ENCODE measurements around the gene TSSK2. TPM values are rescaled to one million over a fixed set of nuclear protein-coding genes. Genes with fewer than 3 reads are reported as not detected.
"Not testable (repeated sequence)": the region's sequence is repeated elsewhere in the genome, so short reads cannot be mapped to it uniquely, and the experiment has no call there.

The TSSK2 gene
- polyA plus RNA-seq: not detected
- long read RNA-seq, donor 1, partial matches to known transcripts: 0 of 2 reads
- long read RNA-seq, donor 1, other reads (novel, unspliced or antisense): 0 of 2 reads
- long read RNA-seq, donor 2, transcript TSSK2-201 (1 exons, 1,816 nt): major isoform, 6 of 6 reads
- long read RNA-seq, donor 2, partial matches to known transcripts: 0 of 6 reads
- long read RNA-seq, donor 2, other reads (novel, unspliced or antisense): 0 of 6 reads
- long read RNA-seq, donor 3, partial matches to known transcripts: 0 of 1 reads
- long read RNA-seq, donor 3, other reads (novel, unspliced or antisense): 0 of 1 reads
- long read RNA-seq, donor 4: 0 reads
- long read RNA-seq, donor 5, partial matches to known transcripts: 0 of 1 reads
- long read RNA-seq, donor 5, other reads (novel, unspliced or antisense): 0 of 1 reads
- long read RNA-seq, donor 6, partial matches to known transcripts: 0 of 1 reads
- long read RNA-seq, donor 6, other reads (novel, unspliced or antisense): 0 of 1 reads
- long read RNA-seq, donor 7, partial matches to known transcripts: 0 of 1 reads
- long read RNA-seq, donor 7, other reads (novel, unspliced or antisense): 0 of 1 reads
- long read RNA-seq, donor 8, partial matches to known transcripts: 0 of 1 reads
- long read RNA-seq, donor 8, other reads (novel, unspliced or antisense): 0 of 1 reads
- long read RNA-seq, donor 9, partial matches to known transcripts: 0 of 2 reads
- long read RNA-seq, donor 9, other reads (novel, unspliced or antisense): 0 of 2 reads
- long read RNA-seq, donor 10, partial matches to known transcripts: 0 of 2 reads
- long read RNA-seq, donor 10, other reads (novel, unspliced or antisense): 0 of 2 reads
- long read RNA-seq, donor 11, partial matches to known transcripts: 0 of 3 reads
- long read RNA-seq, donor 11, other reads (novel, unspliced or antisense): 0 of 3 reads

DNA sequence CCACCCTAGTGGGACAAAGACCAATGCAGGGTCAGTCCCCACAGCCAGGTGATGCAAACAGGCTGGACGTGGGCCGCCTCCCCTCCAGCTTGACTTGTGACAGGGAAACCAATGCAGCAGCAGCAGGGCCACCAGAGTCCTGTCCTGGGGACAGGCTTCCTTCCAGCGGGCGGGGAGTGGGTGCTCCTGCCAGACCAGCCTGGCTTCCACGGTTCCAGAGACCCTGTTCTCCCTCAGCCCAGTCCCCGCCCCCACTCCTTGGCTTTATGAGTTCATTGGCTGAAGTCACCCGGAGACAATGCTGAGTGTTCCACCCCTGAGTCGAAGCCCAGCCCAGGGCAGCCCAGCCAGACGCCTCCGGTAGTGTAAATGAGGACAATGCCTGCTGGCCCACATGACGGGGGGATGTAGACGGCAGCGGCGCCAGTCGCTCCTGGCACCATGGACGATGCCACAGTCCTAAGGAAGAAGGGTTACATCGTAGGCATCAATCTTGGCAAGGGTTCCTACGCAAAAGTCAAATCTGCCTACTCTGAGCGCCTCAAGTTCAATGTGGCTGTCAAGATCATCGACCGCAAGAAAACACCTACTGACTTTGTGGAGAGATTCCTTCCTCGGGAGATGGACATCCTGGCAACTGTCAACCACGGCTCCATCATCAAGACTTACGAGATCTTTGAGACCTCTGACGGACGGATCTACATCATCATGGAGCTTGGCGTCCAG, at the start of gene TSSK2:
Gene TSSK2, plus strand, starts transcription at position 350 of the 726 bp plus-strand sequence. Its CDS starts 92 bp downstream, at position 442.
- Histone ChIP-seq H3K27me3 (ENCODE audit: control insufficient read depth, insufficient read depth, low read length) (no peaks in the 10 kb centered on the region), H3K4me1 (ENCODE audit: control insufficient read depth, insufficient read depth, low read length) (peaks cover 3% of the 10 kb centered on the region), H3K4me3 (ENCODE audit: low read length) (no peak within 1 kb of the TSS), H3K9me3 (ENCODE audit: control insufficient read depth, low read depth, low read length) (no peaks in the 10 kb centered on the region), H3K27ac (ENCODE audit: low read length) (no peak within 1 kb of the TSS), H3K36me3 (ENCODE audit: control insufficient read depth, insufficient read depth, low read length) (peaks cover 30% of the 10 kb centered on the region)
- DNase-seq: no peak
- WGBS (ENCODE audit: insufficient coverage, low lambda C conversion rate): 100% methylated on average over 3 of the region's 27 CpGs

DNA sequence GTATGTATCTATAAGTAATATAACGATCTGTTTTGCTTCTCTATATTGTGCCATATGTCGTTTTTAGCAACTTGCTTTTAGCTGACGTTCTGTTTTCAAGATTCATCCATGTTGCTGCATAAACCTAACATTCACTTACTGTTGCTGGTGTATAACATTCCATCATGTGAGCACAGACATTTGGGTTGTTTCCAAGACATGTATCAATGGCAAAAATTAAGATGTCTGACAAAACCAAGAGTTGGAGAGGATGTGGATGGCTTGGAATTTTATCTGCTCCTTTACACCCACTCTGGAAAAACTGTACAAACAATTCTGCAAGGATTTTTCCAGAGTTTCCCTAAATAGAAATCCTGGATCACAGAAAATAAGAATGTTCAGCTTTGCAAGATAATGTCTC, 49.8 kb upstream of the TSSK2 start:
- H3K4me1 ChIP-seq (ENCODE audit: control insufficient read depth, insufficient read depth, low read length): peaks cover 2% of the 10 kb centered on the region
- no peaks in the 10 kb centered on the region for H3K9me3 ChIP-seq (ENCODE audit: control insufficient read depth, low read depth, low read length)
- no peak for DNase-seq
- no peaks in the 10 kb centered on the region for H3K27me3 ChIP-seq (ENCODE audit: control insufficient read depth, insufficient read depth, low read length)
- 90% methylated on average over 2 of the region's 3 CpGs for WGBS (ENCODE audit: insufficient coverage, low lambda C conversion rate)
- H3K36me3 ChIP-seq (ENCODE audit: control insufficient read depth, insufficient read depth, low read length): peaks cover 14% of the 10 kb centered on the region
- no peak overlapping the region for H3K27ac ChIP-seq (ENCODE audit: low read length)
- no peak overlapping the region for H3K4me3 ChIP-seq (ENCODE audit: low read length)

- H3K4me1 ChIP-seq (ENCODE audit: control insufficient read depth, insufficient read depth, low read length): no peaks in the 10 kb centered on the region
- H3K27me3 ChIP-seq (ENCODE audit: control insufficient read depth, insufficient read depth, low read length): no peaks in the 10 kb centered on the region
- peaks cover 21% of the 10 kb centered on the region for H3K36me3 ChIP-seq (ENCODE audit: control insufficient read depth, insufficient read depth, low read length)
- no peak for DNase-seq
- H3K27ac ChIP-seq (ENCODE audit: low read length): no peak overlapping the region
- no peak overlapping the region for H3K4me3 ChIP-seq (ENCODE audit: low read length)
- no CpG with 5 or more reads among the region's 3 CpGs for WGBS (ENCODE audit: insufficient coverage, low lambda C conversion rate)
- H3K9me3 ChIP-seq (ENCODE audit: control insufficient read depth, low read depth, low read length): no peaks in the 10 kb centered on the region
These were observed 49.0 kb upstream of the TSSK2 start for GRCh38 chr22:19082101-19082500.

- Histone ChIP-seq H3K9me3 (ENCODE audit: control insufficient read depth, low read depth, low read length) (no peaks in the 10 kb centered on the region), H3K36me3 (ENCODE audit: control insufficient read depth, insufficient read depth, low read length) (peaks cover 22% of the 10 kb centered on the region), H3K4me3 (ENCODE audit: low read length) (no peak overlapping the region), H3K4me1 (ENCODE audit: control insufficient read depth, insufficient read depth, low read length) (no peaks in the 10 kb centered on the region), H3K27ac (ENCODE audit: low read length) (no peak overlapping the region), H3K27me3 (ENCODE audit: control insufficient read depth, insufficient read depth, low read length) (no peaks in the 10 kb centered on the region)
- 100% methylated on average over 1 of the region's 13 CpGs for WGBS (ENCODE audit: insufficient coverage, low lambda C conversion rate)
- no peak for DNase-seq
These were observed 48.3 kb upstream of the TSSK2 start for GRCh38 chr22:19082793-19083192.

DNA sequence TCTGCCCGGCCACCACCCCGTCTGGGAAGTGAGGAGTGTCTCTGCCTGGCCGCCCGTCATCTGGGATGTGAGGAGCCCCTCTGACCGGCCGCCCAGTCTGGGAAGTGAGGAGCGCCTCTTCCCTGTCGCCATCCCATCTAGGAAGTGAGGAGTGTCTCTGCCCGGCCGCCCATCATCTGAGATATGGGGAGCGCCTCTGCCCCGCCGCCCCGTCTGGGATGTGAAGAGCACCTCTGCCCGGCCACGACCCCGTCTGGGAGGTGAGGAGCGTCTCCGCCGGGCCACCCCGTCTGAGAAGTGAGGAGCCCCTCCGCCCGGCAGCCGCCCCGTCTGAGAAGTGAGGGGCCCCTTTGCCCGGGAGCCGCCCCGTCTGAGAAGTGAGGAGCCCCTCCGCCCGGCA, 47.0 kb upstream of the TSSK2 start:
- H3K4me3 ChIP-seq (ENCODE audit: low read length); H3K27me3 ChIP-seq (ENCODE audit: control insufficient read depth, insufficient read depth, low read length); DNase-seq; H3K4me1 ChIP-seq (ENCODE audit: control insufficient read depth, insufficient read depth, low read length); H3K27ac ChIP-seq (ENCODE audit: low read length); H3K9me3 ChIP-seq (ENCODE audit: control insufficient read depth, low read depth, low read length): not testable (repeated sequence)
- peaks cover 34% of the 10 kb centered on the region for H3K36me3 ChIP-seq (ENCODE audit: control insufficient read depth, insufficient read depth, low read length)
- WGBS (ENCODE audit: insufficient coverage, low lambda C conversion rate): no CpG with 5 or more reads among the region's 30 CpGs

DNA sequence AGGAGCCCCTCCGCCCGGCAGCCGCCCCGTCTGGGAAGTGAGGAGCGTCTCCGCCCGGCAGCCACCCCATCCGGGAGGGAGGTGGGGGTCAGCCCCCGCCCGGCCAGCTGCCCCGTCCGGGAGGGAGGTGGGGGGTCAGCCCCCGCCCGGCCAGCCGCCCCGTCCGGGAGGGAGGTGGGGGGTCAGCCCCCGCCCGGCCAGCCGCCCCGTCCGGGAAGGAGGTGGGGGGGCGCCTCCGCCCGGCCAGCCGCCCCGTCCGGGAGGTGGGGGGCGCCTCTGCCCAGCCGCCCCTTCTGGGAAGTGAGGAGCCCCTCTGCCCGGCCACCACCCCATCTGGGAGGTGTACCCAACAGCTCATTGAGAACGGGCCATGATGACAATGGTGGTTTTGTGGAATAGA, 46.5 kb upstream of the TSSK2 start:
- not testable (repeated sequence) for DNase-seq; H3K27me3 ChIP-seq (ENCODE audit: control insufficient read depth, insufficient read depth, low read length); H3K27ac ChIP-seq (ENCODE audit: low read length); H3K9me3 ChIP-seq (ENCODE audit: control insufficient read depth, low read depth, low read length); H3K4me1 ChIP-seq (ENCODE audit: control insufficient read depth, insufficient read depth, low read length); H3K4me3 ChIP-seq (ENCODE audit: low read length)
- WGBS (ENCODE audit: insufficient coverage, low lambda C conversion rate): no CpG with 5 or more reads among the region's 32 CpGs
- peaks cover 36% of the 10 kb centered on the region for H3K36me3 ChIP-seq (ENCODE audit: control insufficient read depth, insufficient read depth, low read length)

DNA sequence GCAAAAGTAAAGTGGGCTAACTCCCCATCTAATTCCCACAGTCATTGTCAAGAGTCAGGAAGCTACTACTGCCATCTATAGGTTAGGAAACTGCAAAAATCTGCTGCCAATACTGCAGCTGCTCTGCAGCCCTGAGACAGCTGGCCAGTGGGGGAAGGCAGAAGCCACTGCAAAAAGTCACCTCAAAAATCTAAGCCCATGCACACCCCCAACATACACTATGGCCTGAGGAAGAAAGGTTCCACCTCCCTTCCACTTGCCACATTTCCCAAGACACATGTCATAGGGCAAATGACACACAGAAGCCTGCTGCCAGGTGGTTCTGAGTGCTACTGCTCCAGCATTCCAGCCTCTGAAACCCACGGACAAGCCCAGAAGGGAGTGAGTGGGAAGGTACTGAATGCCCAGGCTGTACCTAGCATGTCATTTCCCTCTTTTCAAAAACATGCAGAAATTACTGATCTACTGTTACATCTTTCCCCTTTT, 45.8 kb upstream of the TSSK2 start:
- H3K9me3 ChIP-seq (ENCODE audit: control insufficient read depth, low read depth, low read length): no peaks in the 10 kb centered on the region
- no peak overlapping the region for H3K4me3 ChIP-seq (ENCODE audit: low read length)
- no CpG with 5 or more reads among the region's 1 CpG for WGBS (ENCODE audit: insufficient coverage, low lambda C conversion rate)
- no peaks in the 10 kb centered on the region for H3K4me1 ChIP-seq (ENCODE audit: control insufficient read depth, insufficient read depth, low read length)
- no peaks in the 10 kb centered on the region for H3K27me3 ChIP-seq (ENCODE audit: control insufficient read depth, insufficient read depth, low read length)
- H3K27ac ChIP-seq (ENCODE audit: low read length): no peak overlapping the region
- peaks cover 31% of the 10 kb centered on the region for H3K36me3 ChIP-seq (ENCODE audit: control insufficient read depth, insufficient read depth, low read length)
- no peak for DNase-seq

GRCh38 chr22:19086417-19086816, 44.7 kb upstream of the TSSK2 start:
- WGBS (ENCODE audit: insufficient coverage, low lambda C conversion rate): no CpG with 5 or more reads among the region's 6 CpGs
- DNase-seq: no peak
- Histone ChIP-seq H3K27me3 (ENCODE audit: control insufficient read depth, insufficient read depth, low read length) (no peaks in the 10 kb centered on the region), H3K4me3 (ENCODE audit: low read length) (no peak overlapping the region), H3K27ac (ENCODE audit: low read length) (no peak overlapping the region), H3K9me3 (ENCODE audit: control insufficient read depth, low read depth, low read length) (no peaks in the 10 kb centered on the region), H3K36me3 (ENCODE audit: control insufficient read depth, insufficient read depth, low read length) (peaks cover 28% of the 10 kb centered on the region), H3K4me1 (ENCODE audit: control insufficient read depth, insufficient read depth, low read length) (no peaks in the 10 kb centered on the region)

DNA sequence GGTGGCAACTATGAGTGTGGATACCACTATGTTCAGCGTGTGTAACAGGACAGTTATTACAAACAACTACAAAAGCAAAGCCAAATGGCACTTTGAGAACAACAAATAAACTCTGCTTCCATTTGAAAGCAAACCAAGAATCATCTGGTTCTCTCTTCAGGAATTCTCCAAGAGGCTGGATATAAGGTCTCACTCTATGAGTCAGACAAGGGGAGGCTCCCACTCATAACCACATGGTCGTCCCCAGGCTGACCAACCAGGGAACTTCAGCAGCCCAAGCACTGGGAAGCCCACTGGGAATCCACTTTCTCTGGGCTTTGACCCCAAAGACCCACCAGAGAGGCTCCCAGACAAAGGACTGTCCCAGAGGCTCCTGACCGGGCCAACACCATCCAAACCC, 44.2 kb upstream of the TSSK2 start:
- no peak overlapping the region for H3K27ac ChIP-seq (ENCODE audit: low read length)
- H3K27me3 ChIP-seq (ENCODE audit: control insufficient read depth, insufficient read depth, low read length): no peaks in the 10 kb centered on the region
- WGBS (ENCODE audit: insufficient coverage, low lambda C conversion rate): no CpG with 5 or more reads among the region's 3 CpGs
- no peaks in the 10 kb centered on the region for H3K4me1 ChIP-seq (ENCODE audit: control insufficient read depth, insufficient read depth, low read length)
- DNase-seq: no peak
- no peaks in the 10 kb centered on the region for H3K9me3 ChIP-seq (ENCODE audit: control insufficient read depth, low read depth, low read length)
- peaks cover 28% of the 10 kb centered on the region for H3K36me3 ChIP-seq (ENCODE audit: control insufficient read depth, insufficient read depth, low read length)
- no peak overlapping the region for H3K4me3 ChIP-seq (ENCODE audit: low read length)
